Measurements from ENCODE around the gene KIAA0232.

The KIAA0232 gene

GRCh38 chr4:6891436-6892170 lies 109.1 kb downstream of the KIAA0232 start:
- Histone ChIP-seq H3K27me3 (ENCODE audit: insufficient read depth, low read length, poor library complexity) (no peaks in the 10 kb centered on the region), H3K27ac (ENCODE audit: low read length) (no peak overlapping the region), H3K36me3 (ENCODE audit: insufficient read depth, low read length) (no peaks in the 10 kb centered on the region), H2AFZ (ENCODE audit: low read depth, low read length) (no peak overlapping the region), H3K79me2 (ENCODE audit: insufficient read depth, low read length) (no peaks in the 10 kb centered on the region), H3K4me3 (ENCODE audit: low read depth in 1 of 2, low read length in 2 of 2) (no peak overlapping the region), H3K4me2 (ENCODE audit: insufficient read depth, low read length) (no peak overlapping the region), H3K9ac (ENCODE audit: low read depth, low read length) (no peak overlapping the region), H4K20me1 (ENCODE audit: insufficient read depth, low read length) (no peaks in the 10 kb centered on the region), H3K4me1 (ENCODE audit: insufficient read depth, low read length) (no peaks in the 10 kb centered on the region), H3K9me3 (ENCODE audit: insufficient read depth, low read length, severe bottlenecking) (peaks cover 9% of the 10 kb centered on the region)
- no peak for TF ChIP-seq EZH2 (IDR thresholded peaks at IDR 0.05; ENCODE audit: borderline replicate concordance, low read depth, low read length, severe bottlenecking)
- no peak for TF ChIP-seq CTCF (IDR thresholded peaks at IDR 0.05; ENCODE audit: borderline replicate concordance, extremely low read depth, low read length, poor library complexity, severe bottlenecking)
- ATAC-seq (ENCODE audit: insufficient read depth, low read depth) (no peak), DNase-seq (no peak)

GRCh38 chr4:6892190-6892908 lies 109.8 kb downstream of the KIAA0232 start:
- DNase-seq (peak; percentile 51), ATAC-seq (ENCODE audit: insufficient read depth, low read depth) (peak; percentile 68)
- H3K9me3 ChIP-seq (ENCODE audit: insufficient read depth, low read length, severe bottlenecking), result peaks cover 9% of the 10 kb centered on the region
- H3K36me3 ChIP-seq (ENCODE audit: insufficient read depth, low read length), result no peaks in the 10 kb centered on the region
- no peak overlapping the region for H3K4me3 ChIP-seq (ENCODE audit: low read depth in 1 of 2, low read length in 2 of 2)
- no peak overlapping the region for H3K27ac ChIP-seq (ENCODE audit: low read length)
- no peaks in the 10 kb centered on the region for H4K20me1 ChIP-seq (ENCODE audit: insufficient read depth, low read length)
- H3K4me2 ChIP-seq (ENCODE audit: insufficient read depth, low read length), result no peak overlapping the region
- H3K4me1 ChIP-seq (ENCODE audit: insufficient read depth, low read length), result no peaks in the 10 kb centered on the region
- H2AFZ ChIP-seq (ENCODE audit: low read depth, low read length), result no peak overlapping the region
- H3K27me3 ChIP-seq (ENCODE audit: insufficient read depth, low read length, poor library complexity), result no peaks in the 10 kb centered on the region
- no peaks in the 10 kb centered on the region for H3K79me2 ChIP-seq (ENCODE audit: insufficient read depth, low read length)
- no peak for TF ChIP-seq EZH2 (IDR thresholded peaks at IDR 0.05; ENCODE audit: borderline replicate concordance, low read depth, low read length, severe bottlenecking)
- no peak for TF ChIP-seq CTCF (IDR thresholded peaks at IDR 0.05; ENCODE audit: borderline replicate concordance, extremely low read depth, low read length, poor library complexity, severe bottlenecking)
- H3K9ac ChIP-seq (ENCODE audit: low read depth, low read length), result no peak overlapping the region

DNA sequence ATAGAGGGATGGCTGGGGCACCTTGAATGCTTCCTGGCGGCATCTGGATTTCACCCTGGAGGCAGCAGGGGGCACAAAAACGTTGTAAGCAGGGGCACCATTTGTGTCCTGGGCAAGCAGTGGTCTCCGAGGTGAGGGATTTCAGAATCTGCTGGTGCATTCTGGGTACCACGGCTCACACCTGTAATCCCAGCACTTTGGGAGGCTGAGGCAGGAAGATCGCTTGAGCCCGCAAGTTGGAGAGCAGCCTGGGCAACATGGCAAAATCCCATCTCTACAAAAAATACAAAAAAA lies 110.3 kb downstream of the KIAA0232 start:
- TF ChIP-seq CTCF (IDR thresholded peaks at IDR 0.05; ENCODE audit: borderline replicate concordance, extremely low read depth, low read length, poor library complexity, severe bottlenecking) (no peak), EZH2 (IDR thresholded peaks at IDR 0.05; ENCODE audit: borderline replicate concordance, low read depth, low read length, severe bottlenecking) (no peak)
- H3K27ac ChIP-seq (ENCODE audit: low read length), result no peak overlapping the region
- H3K4me1 ChIP-seq (ENCODE audit: insufficient read depth, low read length), result no peaks in the 10 kb centered on the region
- no peaks in the 10 kb centered on the region for H3K36me3 ChIP-seq (ENCODE audit: insufficient read depth, low read length)
- H3K4me2 ChIP-seq (ENCODE audit: insufficient read depth, low read length), result no peak overlapping the region
- no peak overlapping the region for H2AFZ ChIP-seq (ENCODE audit: low read depth, low read length)
- no peaks in the 10 kb centered on the region for H3K79me2 ChIP-seq (ENCODE audit: insufficient read depth, low read length)
- H3K9ac ChIP-seq (ENCODE audit: low read depth, low read length), result no peak overlapping the region
- no peaks in the 10 kb centered on the region for H4K20me1 ChIP-seq (ENCODE audit: insufficient read depth, low read length)
- peaks cover 9% of the 10 kb centered on the region for H3K9me3 ChIP-seq (ENCODE audit: insufficient read depth, low read length, severe bottlenecking)
- DNase-seq, result no peak
- no peak for ATAC-seq (ENCODE audit: insufficient read depth, low read depth)
- H3K27me3 ChIP-seq (ENCODE audit: insufficient read depth, low read length, poor library complexity), result no peaks in the 10 kb centered on the region
- H3K4me3 ChIP-seq (ENCODE audit: low read depth in 1 of 2, low read length in 2 of 2), result no peak overlapping the region
